NB4 (cell line): Measurements from ENCODE around the gene RGS1.

Experiments
- DNase-seq: peaks from one replicate; pipeline ENCODE4 v3.0.0; 2010; ENCODE audit warnings: low read depth
- H3K4me3 ChIP-seq: one replicate; pipeline ENCODE4 v1.5.1; 2011; ENCODE audit warnings: mild to moderate bottlenecking, low read depth, low read length, moderate library complexity
- MYC ChIP-seq: IDR thresholded peaks from 2 replicates; pipeline ENCODE4 v1.6.1; 2011; ENCODE audit warnings: low read depth, low read length
- POLR2A ChIP-seq: IDR thresholded peaks from 2 replicates; pipeline ENCODE4 v1.6.1; 2011; ENCODE audit warnings: mild to moderate bottlenecking; ENCODE audit not compliant: insufficient read length; ENCODE audit errors: extremely low read depth
- TF ChIP-seq, protein P1 (sequence below): IDR thresholded peaks from one replicate; pipeline ENCODE4 v1.5.1; 2012; ENCODE audit warnings: low read depth, low read length
- TF ChIP-seq, protein P2 (sequence below): IDR thresholded peaks from 2 replicates; pipeline ENCODE4 v1.6.1; 2011; ENCODE audit warnings: low read depth, low read length

The RGS1 gene

DNA sequence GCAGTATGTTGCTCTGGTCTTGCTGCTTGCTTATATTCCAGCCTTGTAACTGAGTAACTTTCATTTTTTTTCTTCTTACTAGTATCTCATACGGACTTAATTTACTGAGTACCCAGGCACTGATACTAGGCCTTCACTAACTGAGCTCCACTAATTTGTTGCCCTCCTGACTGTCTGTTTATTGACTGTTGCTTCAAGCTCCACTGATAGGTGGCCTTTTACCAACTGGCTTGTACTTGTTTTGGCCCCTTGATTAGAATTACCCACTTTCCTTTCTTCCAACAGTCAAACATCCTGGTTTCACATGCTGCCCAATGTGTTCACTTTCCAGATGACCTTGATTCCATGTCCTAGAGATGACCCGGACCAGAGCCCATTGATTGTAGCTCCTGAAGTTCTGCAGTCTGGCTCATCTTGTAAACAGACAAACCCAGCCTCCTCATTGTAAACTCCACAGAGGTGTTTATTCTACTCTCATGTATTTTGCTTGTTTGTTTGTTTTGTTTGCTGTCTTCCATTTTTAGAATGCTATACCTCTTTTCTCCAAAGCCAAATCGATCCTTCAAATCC is 27.7 kb downstream of the RGS1 start:
- DNase-seq: no peak
- H3K4me3 ChIP-seq: no peak overlapping the region
- TF ChIP-seq, protein P1, sequence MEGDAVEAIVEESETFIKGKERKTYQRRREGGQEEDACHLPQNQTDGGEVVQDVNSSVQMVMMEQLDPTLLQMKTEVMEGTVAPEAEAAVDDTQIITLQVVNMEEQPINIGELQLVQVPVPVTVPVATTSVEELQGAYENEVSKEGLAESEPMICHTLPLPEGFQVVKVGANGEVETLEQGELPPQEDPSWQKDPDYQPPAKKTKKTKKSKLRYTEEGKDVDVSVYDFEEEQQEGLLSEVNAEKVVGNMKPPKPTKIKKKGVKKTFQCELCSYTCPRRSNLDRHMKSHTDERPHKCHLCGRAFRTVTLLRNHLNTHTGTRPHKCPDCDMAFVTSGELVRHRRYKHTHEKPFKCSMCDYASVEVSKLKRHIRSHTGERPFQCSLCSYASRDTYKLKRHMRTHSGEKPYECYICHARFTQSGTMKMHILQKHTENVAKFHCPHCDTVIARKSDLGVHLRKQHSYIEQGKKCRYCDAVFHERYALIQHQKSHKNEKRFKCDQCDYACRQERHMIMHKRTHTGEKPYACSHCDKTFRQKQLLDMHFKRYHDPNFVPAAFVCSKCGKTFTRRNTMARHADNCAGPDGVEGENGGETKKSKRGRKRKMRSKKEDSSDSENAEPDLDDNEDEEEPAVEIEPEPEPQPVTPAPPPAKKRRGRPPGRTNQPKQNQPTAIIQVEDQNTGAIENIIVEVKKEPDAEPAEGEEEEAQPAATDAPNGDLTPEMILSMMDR: no peak
- TF ChIP-seq, protein P2, sequence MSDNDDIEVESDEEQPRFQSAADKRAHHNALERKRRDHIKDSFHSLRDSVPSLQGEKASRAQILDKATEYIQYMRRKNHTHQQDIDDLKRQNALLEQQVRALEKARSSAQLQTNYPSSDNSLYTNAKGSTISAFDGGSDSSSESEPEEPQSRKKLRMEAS: no peak
- no peak for TF ChIP-seq MYC
- no peak for TF ChIP-seq POLR2A

DNA sequence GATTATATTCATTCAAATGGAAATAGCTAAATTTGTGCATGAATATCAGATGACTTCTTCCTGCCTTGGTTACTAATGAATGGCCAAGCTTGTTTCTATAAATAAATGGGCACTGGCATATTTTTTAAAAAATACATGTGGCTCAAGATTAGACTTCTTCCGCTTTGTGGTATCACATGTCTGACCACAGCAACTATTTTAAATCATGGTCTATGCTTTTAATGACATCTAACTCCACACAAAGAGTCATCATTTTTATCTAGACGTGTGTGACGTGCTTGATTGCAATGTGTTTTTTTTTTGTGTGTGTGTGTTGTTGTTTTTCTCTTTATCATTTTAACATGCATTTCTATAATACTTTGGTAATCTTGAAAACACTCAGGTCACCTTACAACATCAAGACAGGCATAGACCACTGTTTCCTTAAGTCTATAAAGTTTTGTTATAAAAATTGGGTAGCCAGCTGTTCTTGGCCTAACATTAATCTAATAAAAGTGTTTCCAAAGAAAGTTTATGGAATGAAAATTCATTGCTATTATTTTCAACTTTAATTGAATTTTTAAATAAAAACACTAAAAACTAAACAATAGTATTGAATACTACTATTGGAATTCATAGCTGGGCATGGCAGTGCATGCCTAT is 29.5 kb downstream of the RGS1 start:
- TF ChIP-seq, protein P1: no peak
- TF ChIP-seq MYC (peak; percentile 53), POLR2A (no peak)
- TF ChIP-seq, protein P2: peak; percentile 81
- DNase-seq: peak; percentile 25
- H3K4me3 ChIP-seq: no peak overlapping the region

DNA sequence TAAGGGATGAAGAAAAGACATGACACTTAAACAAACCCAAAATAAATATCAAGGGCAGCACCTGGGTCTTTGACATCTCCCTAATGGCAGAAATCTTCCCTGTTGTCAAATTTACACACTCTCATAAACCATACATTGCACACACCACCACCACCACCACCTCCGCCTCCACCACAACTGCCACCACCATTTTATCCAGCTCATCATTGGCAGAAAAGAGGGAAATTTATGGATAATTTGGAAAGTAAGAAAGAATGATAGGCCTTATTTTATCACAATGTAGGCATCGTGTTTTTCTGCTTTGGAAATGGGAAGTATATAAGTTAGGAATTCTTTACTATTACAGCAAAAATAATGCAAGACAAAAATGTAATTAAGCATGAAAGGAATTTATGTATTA is 33.1 kb downstream of the RGS1 start:
- H3K4me3 ChIP-seq: no peak overlapping the region
- TF ChIP-seq, protein P2: no peak
- TF ChIP-seq, protein P1: no peak
- TF ChIP-seq POLR2A (no peak), MYC (no peak)
- no peak for DNase-seq

DNA sequence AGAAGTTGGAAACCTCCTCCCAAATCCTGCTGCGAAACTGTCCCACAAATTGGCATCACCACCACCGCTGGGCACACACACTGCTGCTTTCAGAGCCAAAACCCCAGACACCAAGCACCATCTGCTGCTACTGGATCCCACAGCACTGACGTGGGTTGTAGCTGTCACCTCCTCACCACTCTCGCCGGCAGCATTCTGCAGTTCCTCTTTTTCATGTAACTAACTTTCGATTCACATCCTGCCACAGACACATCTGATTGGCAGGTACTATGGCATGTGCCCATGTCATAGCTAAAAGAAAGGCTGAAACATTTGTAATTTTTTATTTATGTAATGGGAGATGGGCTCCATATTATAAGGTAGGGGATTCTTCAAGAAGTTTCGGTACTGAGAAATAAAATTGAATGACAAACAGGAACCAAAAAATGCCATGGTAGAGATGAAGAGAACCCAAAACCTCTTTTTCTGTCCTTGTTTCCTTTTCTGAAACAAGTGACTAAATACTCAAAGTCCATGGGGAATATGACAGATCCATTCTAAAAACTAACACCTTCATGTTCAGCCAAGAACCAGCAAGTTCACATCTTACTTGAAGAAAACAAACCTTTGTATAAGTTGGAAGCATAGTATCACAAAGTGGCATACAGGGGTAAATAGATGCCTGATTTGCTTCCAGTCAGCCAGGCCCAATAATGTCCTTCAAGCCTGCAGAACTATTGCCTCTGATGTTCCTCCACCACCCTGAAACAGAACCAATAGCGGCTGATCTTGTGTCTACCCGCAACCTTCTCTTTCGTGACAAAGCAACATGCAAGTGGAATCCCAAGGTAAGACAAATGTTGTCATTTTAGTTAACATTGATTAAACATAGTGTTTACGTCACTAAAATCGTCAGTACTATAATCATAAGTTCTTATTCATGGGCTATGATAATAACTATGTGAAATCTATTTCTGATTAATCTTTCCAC is 33.8 kb downstream of the RGS1 start:
- no peak overlapping the region for H3K4me3 ChIP-seq
- TF ChIP-seq POLR2A: no peak
- TF ChIP-seq, protein P1: no peak
- peak; percentile 81 for TF ChIP-seq MYC
- TF ChIP-seq, protein P2: peak; percentile 82
- DNase-seq: peak; percentile 90

DNA sequence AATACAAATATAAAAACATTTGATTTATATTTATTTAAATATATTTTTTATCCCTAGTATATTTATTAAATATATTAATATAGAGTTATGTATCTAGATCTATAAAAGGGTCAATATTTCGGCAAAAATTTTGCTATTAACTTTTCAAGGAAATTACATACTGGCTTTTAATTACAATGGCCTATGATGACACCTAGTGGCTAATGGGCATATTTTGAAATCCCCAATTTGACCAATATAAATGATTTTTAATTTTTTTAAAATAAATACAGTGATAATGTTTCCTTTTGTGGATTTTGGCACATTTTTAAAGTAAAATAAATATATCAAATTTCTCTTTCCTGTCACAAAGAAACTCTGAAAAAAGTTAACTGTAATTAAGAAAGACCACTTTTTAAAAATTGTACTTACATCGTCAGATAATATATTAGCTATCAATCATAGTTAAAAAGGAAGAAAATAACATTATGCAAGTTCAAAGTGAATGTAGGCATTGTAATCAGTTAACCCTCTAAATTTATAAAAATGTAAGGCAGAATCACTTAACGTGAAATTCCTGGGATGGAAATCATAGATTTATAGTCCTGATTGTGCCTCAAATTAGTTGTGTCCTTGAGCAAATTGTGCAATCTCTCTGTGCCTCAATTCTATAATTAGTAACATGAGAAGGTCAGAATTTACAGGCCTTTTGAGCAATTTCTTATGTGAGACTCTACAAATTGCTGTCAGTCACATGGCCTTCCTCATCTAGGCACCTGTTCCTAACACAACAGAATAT is 34.7 kb downstream of the RGS1 start:
- no peak overlapping the region for H3K4me3 ChIP-seq
- peak; percentile 61 for DNase-seq
- TF ChIP-seq MYC (no peak), POLR2A (no peak)
- TF ChIP-seq, protein P2: peak; percentile 76
- TF ChIP-seq, protein P1: peak; percentile 14
